HPDE6-E6E7 (cell line): ENCODE results near the gene MAP3K3.
A peak's percentile ranks its signal among the peaks of the same experiment; 100 is the strongest.

ENCODE experiments used
- DNase-seq: peaks from one replicate; pipeline ENCODE4 v3.0.0; 2011; ENCODE audit warnings: missing footprints; ENCODE audit errors: extremely low spot score

MAP3K3 gene

GRCh38 chr17:63693411-63694113, 71.3 kb downstream of the MAP3K3 start:
- DNase-seq, result no peak

- DNase-seq, result no peak
Observed at GRCh38 chr17:63694229-63694949, 72.2 kb downstream of the MAP3K3 start.

- DNase-seq, result no peak
Observed at GRCh38 chr17:63694950-63695773, 72.9 kb downstream of the MAP3K3 start.

GRCh38 chr17:63695889-63696288, 73.7 kb downstream of the MAP3K3 start:
- no peak for DNase-seq

- no peak for DNase-seq
Observed at GRCh38 chr17:63696381-63696961, 74.3 kb downstream of the MAP3K3 start.

DNA sequence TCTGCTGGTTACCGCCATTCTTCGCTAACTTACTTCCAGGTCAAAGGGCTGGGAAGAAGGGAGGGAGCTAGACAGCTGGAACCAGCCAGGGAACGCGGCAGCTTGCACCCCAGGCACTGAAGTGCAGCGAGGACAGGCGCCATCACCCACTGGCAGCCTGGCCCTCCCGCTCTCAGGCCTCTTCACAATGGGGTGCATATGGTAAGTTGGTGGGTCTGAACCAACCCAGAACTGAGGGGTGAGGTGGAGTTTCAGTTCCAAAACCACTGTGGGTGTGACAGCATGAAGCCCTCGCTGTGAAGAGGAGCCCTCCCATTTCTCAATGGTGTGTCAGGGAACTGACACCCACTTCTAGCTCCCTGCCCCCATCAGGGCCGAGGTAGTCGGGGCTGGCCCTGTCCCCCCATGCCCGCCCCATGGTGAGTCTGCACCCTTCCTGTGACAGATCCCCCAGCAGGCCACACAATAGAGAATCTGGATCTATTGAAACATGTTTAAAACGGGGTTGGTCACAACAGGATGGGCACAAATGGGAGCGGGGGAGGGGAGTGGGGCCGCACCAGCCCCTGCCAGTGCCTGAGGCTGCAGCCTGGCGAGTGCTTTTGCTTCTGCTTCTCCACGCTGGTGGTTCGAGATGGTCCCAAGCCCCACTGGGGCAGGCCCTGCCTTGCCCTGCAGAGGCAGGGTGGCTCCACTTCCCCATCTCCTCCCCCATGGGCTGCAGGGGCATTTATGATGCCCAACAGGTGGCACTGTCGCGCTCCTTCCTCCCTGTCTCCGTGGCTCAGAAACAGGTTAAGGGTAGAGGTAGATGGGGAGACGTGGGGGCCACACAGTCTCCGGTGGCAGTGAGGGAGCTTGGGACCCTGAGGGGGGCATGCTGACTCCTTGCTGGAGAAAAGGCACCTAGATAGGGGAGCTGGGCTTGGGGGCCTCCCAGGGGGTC, 75.4 kb downstream of the MAP3K3 start:
- peak; percentile 56 for DNase-seq

DNA sequence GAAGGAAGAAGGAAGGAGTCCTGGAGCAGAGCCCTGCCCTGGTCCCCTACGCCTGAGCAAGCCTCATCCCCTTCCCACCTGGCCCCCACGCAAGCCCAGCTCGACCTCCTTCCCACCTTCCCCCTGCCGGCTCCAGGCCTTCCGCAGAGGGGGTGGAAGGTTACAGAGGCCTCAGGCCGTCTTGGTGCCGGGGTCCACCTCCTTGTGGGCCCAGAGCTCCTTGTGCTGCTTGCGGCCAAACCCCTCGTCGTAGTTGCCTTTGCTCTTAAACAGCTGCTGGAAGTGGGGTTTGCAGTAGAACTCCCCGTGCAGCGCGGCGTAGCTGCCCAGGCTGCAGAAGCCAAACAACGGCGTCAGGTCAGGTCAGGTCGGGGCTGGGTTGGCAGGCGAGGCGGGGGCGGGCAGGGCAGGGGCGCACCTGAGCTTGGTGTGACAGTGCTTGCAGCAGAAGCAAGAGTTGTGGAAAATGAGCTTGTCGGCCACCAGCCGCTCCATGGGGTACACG, 76.2 kb downstream of the MAP3K3 start:
- DNase-seq, result no peak

GRCh38 chr17:63698886-63699637, 76.8 kb downstream of the MAP3K3 start:
- DNase-seq, result no peak

DNA sequence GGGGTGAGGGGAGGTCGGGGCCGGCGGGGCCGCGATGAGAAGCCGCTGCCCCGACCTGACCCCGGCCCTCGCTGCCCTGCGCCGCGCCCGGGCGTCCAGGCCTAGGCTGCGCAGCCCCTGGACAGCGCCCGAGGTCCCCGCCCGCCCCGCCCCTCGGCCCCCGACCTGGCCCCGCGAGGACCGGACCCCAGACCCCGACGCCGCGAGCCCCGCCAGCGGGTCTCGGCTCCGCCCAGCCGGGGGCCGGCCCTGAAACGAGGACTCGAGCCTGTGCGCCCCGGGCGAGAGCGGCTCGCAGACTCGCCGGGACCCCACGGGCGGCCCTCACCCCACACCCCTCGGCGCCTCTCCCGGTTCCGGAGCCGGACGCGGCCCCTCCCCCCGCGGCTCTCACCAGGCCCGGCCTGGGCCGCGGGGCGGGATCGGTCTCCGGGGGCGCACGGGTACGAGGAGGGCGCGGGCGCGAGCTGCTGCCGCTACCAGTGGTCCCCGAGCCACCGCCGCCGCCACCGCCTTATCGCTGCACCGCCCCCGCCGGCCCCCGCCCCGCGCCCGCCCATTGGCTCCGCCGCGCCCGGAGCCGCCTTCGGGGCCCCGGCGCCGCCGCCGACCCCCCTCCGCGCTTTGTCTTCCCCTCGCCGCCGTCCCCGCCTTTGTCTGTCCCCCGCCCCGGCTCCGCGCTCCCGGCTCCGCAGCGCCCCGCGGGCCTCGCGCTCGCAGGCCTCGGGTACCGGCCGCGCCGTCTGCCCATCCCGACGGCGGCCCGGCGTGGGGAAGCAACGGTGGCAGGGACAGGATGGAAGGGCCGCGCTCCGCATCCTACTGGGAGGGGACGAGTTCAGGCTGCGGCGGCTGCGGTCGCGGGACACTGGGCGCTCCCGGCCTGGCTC, 77.7 kb downstream of the MAP3K3 start, which contains the start of gene LIMD2:
TSS of gene LIMD2 (minus strand) at position 488 of the 890 bp plus-strand sequence. CDS start 827 bp downstream, outside the sequence.
- peak; percentile 38 for DNase-seq

DNA sequence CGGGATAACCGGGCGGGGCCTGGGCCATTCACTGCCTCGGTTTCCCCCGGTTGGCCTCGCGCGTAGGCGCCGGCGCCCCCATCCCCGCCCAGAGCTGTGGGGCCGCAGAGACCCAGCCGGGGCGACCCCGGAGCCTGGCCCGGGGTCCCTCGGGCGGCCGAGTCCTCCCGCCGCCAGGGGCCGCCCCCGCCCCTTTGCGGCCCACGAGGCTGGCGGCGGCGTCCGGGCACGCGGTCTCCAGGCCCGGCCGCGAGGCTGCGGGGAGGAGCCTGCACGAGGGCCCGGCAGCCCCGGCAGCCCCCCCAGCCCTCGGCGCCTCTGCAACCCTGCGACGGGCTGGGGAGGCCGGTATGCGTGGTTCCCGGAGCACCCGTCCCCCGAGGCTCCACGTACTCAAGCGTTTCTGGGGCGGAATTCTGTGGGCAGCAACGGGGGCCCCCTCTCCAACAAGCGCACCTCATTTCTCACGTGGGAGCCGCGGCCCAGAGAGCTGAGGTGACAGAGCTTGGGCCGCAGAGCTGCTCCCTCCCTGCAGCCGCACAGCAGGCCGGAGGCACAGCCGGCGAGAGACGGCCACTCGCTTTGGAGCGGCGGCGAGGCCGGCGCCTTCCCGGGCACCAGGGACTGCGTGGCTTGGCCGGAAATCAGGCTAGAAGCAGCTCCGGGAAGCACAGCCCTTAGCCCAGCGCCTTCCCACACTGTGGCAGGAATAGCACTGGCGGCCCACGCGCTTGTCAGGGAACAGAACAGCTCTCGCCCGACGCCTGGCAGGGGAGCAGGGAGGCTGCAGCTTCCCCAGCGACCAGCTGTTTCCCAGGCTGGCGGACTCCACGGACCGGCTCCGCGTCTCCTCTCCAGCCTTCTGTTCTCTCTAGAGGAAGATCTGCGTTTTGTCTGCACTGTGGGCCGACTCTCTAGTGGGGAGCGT, 78.6 kb downstream of the MAP3K3 start:
- peak; percentile 43 for DNase-seq

GRCh38 chr17:63701456-63701820, 79.2 kb downstream of the MAP3K3 start:
- no peak for DNase-seq

- peak; percentile 42 for DNase-seq
Observed at GRCh38 chr17:63701868-63702720, 79.9 kb downstream of the MAP3K3 start.

GRCh38 chr17:63702721-63703015, 80.5 kb downstream of the MAP3K3 start:
- no peak for DNase-seq

GRCh38 chr17:63703029-63703428, 80.8 kb downstream of the MAP3K3 start:
- DNase-seq, result no peak

- DNase-seq, result no peak
Observed at GRCh38 chr17:63703556-63704258, 81.5 kb downstream of the MAP3K3 start.

DNA sequence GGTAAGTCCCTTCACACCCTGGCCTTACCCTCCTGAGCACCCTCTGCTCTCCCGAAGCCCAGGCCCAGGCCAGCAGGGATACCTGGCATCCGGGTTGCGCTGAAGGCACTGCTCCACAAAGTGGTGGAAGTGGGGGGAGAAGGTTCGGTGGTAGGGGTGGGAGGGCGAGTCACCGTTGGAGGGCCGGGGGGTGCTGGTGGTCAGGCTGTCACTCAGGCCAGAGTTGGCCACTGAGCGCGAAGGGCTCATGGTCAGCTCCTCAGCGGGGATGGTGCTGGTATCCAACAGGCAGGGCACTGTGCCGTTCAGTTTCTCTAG, 82.0 kb downstream of the MAP3K3 start:
- DNase-seq, result no peak

DNA sequence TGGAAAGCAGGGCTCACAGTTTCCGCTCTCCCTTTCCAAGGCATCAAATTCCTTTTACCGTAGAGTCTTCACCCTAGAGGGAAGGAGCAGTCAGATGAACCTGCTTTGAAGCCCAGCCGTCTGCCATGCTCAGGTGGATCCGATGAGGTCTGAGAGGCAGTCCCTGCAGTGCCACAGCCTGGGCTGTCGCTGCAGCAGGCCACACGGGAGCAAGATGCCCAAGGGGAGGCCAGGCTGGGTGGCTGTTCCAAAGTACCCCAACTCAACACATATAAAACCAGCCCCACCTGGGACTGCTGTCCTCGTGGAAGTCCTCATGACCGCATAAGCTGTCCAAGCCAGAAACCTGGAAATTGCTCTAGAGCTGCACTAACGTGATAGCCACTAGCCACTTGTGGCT, 82.6 kb downstream of the MAP3K3 start:
- DNase-seq, result no peak
